GM12873 (cell line): ENCODE measurements around the gene SLF1.

ENCODE experiments used
- CTCF ChIP-seq: IDR thresholded peaks from 2 replicates; pipeline ENCODE4 v1.5.1; 2012; ENCODE audit warnings: low read depth, mild to moderate bottlenecking, moderate library complexity, low read length, control low read depth; ENCODE audit not compliant: insufficient read depth; ENCODE audit errors: missing control alignments

SLF1 gene

GRCh38 chr5:94618493-94619328, at the start of gene SLF1, which contains the start of gene KIAA0825:
TSS of gene SLF1 (plus strand) at chr5:94618669. CDS start at chr5:94628811, 10,142 bp downstream.
TSS of gene KIAA0825 (minus strand) at chr5:94618604. CDS start at chr5:94537126, 81,478 bp downstream.
- TF ChIP-seq CTCF = no peak

GRCh38 chr5:94571415-94571814, 47.1 kb upstream of the SLF1 start:
- no peak for TF ChIP-seq CTCF

GRCh38 chr5:94575196-94575595, 43.3 kb upstream of the SLF1 start:
- TF ChIP-seq CTCF = no peak

- TF ChIP-seq CTCF = no peak
Measured at GRCh38 chr5:94577466-94578245, 40.8 kb upstream of the SLF1 start.

GRCh38 chr5:94595281-94595840, 23.1 kb upstream of the SLF1 start:
- TF ChIP-seq CTCF = no peak

- TF ChIP-seq CTCF = peak; percentile 37
Measured at GRCh38 chr5:94613583-94613982, 4.9 kb upstream of the SLF1 start.
